HL-60 (cell line): Measurements from ENCODE around the gene BRAT1.
"Not testable (repeated sequence)": the region's sequence is repeated elsewhere in the genome, so short reads cannot be mapped to it uniquely, and the experiment has no call there.

Experiments
- DNase-seq, 2 experiments: peaks; one replicate each; pipeline ENCODE4 v3.0.0-alpha.2; 2010 to 2020; ENCODE audit warnings: low read depth in 1 of 2, low spot score in 1 of 2
- H3K27ac ChIP-seq: fragments of 250-450 bp; sonication (Bioruptor Pico); replicated peaks from 2 replicates; pipeline ENCODE4 v1.5.1; 2020; ENCODE audit warnings: mild to moderate bottlenecking, moderate library complexity
- H3K27me3 ChIP-seq: fragments of 250-450 bp; sonication (Bioruptor Pico); 2 replicates; pipeline ENCODE4 v1.5.1; 2021; ENCODE audit warnings: mild to moderate bottlenecking, moderate library complexity; ENCODE audit not compliant: insufficient read depth, poor library complexity, severe bottlenecking
- H3K4me3 ChIP-seq: replicated peaks from 2 replicates; pipeline ENCODE4 v1.5.1; 2011; ENCODE audit warnings: mild to moderate bottlenecking, control low read depth, low read length; ENCODE audit not compliant: insufficient read depth
- GABPA ChIP-seq: IDR thresholded peaks from 2 replicates; pipeline ENCODE4 v1.6.1; 2012; ENCODE audit warnings: low read depth
- POLR2AphosphoS5 ChIP-seq: IDR thresholded peaks from 2 replicates; pipeline ENCODE4 v1.6.1; 2012; ENCODE audit warnings: low read depth
- SPI1 ChIP-seq: IDR thresholded peaks from 2 replicates; pipeline ENCODE4 v1.6.1; 2012; ENCODE audit warnings: low read depth, mild to moderate bottlenecking, borderline replicate concordance
- TF ChIP-seq, protein P1 (sequence below): IDR thresholded peaks from 2 replicates; pipeline ENCODE4 v1.6.1; 2012; ENCODE audit warnings: low read depth; ENCODE audit not compliant: insufficient replicate concordance
- TF ChIP-seq, protein P2 (sequence below): IDR thresholded peaks from one replicate; pipeline ENCODE4 v1.5.1; 2011; ENCODE audit warnings: low read length, control low read depth, inconsistent platforms; ENCODE audit not compliant: insufficient read depth

BRAT1 gene

DNA sequence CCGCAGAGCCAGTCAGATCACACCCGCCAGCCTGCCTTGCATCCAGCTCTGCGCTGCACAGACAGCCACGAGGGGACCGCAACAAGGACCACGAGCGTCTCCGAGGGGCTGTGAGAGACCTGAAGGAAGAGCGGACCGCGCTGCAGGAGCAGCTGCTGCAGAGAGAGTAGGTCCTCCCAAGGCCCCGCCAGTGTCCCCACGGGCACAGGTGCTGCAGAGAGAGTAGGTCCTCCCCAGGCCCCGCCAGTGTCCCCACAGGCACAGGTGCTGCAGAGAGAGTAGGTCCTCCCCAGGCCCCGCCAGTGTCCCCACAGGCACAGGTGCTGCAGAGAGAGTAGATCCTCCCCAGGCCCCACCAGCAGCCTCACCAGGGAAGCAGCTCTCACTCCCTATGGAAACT lies 34.6 kb upstream of the BRAT1 start:
- not testable (repeated sequence) for H3K27ac ChIP-seq, H3K27me3 ChIP-seq, H3K4me3 ChIP-seq, DNase-seq

DNA sequence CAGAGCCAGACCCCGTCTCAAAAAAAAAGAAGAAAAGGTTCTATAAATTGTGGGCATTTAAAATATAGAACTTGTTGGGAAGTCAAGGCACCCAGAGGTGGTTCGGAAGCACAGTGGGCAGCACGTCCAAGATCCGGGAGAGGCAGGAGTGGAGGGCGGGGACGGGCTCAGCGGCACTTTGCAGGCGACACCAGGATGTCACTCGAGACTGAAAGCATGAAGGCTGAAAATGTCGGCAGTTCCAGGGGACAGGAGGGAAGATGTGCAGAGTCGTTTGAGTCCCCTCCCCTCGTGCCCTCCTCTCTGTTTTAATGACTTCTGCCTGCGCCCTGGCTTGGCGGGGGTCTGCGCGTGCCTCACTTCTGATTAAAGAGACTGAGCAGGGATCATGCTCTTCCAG lies 34.0 kb upstream of the BRAT1 start:
- no peak overlapping the region for H3K4me3 ChIP-seq
- H3K27ac ChIP-seq, result no peak overlapping the region
- no peak for DNase-seq
- TF ChIP-seq, protein P1, sequence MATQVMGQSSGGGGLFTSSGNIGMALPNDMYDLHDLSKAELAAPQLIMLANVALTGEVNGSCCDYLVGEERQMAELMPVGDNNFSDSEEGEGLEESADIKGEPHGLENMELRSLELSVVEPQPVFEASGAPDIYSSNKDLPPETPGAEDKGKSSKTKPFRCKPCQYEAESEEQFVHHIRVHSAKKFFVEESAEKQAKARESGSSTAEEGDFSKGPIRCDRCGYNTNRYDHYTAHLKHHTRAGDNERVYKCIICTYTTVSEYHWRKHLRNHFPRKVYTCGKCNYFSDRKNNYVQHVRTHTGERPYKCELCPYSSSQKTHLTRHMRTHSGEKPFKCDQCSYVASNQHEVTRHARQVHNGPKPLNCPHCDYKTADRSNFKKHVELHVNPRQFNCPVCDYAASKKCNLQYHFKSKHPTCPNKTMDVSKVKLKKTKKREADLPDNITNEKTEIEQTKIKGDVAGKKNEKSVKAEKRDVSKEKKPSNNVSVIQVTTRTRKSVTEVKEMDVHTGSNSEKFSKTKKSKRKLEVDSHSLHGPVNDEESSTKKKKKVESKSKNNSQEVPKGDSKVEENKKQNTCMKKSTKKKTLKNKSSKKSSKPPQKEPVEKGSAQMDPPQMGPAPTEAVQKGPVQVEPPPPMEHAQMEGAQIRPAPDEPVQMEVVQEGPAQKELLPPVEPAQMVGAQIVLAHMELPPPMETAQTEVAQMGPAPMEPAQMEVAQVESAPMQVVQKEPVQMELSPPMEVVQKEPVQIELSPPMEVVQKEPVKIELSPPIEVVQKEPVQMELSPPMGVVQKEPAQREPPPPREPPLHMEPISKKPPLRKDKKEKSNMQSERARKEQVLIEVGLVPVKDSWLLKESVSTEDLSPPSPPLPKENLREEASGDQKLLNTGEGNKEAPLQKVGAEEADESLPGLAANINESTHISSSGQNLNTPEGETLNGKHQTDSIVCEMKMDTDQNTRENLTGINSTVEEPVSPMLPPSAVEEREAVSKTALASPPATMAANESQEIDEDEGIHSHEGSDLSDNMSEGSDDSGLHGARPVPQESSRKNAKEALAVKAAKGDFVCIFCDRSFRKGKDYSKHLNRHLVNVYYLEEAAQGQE, result no peak
- TF ChIP-seq POLR2AphosphoS5 (no peak), SPI1 (no peak), GABPA (no peak)
- TF ChIP-seq, protein P2, sequence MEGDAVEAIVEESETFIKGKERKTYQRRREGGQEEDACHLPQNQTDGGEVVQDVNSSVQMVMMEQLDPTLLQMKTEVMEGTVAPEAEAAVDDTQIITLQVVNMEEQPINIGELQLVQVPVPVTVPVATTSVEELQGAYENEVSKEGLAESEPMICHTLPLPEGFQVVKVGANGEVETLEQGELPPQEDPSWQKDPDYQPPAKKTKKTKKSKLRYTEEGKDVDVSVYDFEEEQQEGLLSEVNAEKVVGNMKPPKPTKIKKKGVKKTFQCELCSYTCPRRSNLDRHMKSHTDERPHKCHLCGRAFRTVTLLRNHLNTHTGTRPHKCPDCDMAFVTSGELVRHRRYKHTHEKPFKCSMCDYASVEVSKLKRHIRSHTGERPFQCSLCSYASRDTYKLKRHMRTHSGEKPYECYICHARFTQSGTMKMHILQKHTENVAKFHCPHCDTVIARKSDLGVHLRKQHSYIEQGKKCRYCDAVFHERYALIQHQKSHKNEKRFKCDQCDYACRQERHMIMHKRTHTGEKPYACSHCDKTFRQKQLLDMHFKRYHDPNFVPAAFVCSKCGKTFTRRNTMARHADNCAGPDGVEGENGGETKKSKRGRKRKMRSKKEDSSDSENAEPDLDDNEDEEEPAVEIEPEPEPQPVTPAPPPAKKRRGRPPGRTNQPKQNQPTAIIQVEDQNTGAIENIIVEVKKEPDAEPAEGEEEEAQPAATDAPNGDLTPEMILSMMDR, result no peak
- no peaks in the 10 kb centered on the region for H3K27me3 ChIP-seq

DNA sequence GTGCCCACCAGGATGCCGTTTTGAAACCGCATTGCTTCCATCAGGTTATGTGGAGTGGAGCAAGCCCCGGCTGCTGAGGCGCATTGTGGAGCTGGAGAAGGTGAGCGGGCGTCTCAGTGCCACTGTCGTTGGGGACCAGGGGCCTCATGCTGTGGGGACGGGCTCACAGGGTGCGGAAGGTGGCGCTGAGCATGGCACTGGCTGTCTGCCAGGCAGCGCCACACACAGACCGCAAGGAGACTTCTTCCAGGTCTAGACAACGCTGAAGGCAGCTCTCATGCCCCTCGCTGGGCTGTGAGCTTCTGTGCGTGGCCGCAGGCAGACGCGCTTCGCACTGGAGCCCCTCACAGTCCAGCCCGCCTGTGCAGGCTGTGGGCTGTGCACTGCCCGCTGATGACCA lies 32.5 kb upstream of the BRAT1 start:
- Histone ChIP-seq H3K4me3 (no peak overlapping the region), H3K27ac (no peak overlapping the region), H3K27me3 (no peaks in the 10 kb centered on the region)
- no peak for TF ChIP-seq GABPA
- TF ChIP-seq, protein P1, result no peak
- no peak for TF ChIP-seq POLR2AphosphoS5
- TF ChIP-seq, protein P2, result no peak
- TF ChIP-seq SPI1, result no peak
- no peak for DNase-seq

DNA sequence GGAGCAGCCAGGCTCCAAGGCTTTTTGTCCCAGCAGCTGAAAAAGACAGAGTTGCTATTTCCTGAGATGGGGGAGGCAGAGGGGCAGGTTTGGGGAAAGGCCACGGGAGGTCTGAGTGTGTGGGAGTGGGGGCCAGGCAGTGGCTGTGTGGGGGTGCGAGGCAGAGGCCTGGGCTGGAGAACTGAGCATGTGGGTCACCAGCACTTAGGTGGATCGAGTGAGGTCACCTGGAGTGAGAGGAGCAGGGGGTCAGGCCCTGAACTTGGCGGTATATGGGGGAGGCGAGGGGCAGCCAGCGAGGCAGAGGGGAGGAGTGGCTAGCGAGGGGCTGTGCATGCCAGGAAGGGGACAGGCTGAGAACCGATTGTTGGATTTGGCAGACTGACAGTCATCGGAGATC lies 31.8 kb upstream of the BRAT1 start:
- DNase-seq, result no peak
- TF ChIP-seq, protein P1, result no peak
- TF ChIP-seq GABPA, result no peak
- TF ChIP-seq, protein P2, result no peak
- H3K27me3 ChIP-seq, result no peaks in the 10 kb centered on the region
- H3K27ac ChIP-seq, result no peak overlapping the region
- H3K4me3 ChIP-seq, result no peak overlapping the region
